Activated T-cell treated with anti-CD3 and anti-CD28 coated beads for 48 hours (primary cell): ENCODE data around the gene HNRNPK.
"Not testable (repeated sequence)": the region's sequence is repeated elsewhere in the genome, so short reads cannot be mapped to it uniquely, and the experiment has no call there.

Experiments used
- DNase-seq: peaks from one replicate; pipeline ENCODE4 v3.0.0-alpha.2; 2020; ENCODE audit warnings: low read depth

Gene HNRNPK

GRCh38 chr9:83976372-83976771, 3.6 kb downstream of the HNRNPK start:
- DNase-seq: no peak

GRCh38 chr9:83975300-83975699, 4.7 kb downstream of the HNRNPK start:
- DNase-seq: no peak

GRCh38 chr9:83972286-83972685, 7.7 kb downstream of the HNRNPK start:
- DNase-seq: no peak

- no peak for DNase-seq
Observed at GRCh38 chr9:83971485-83971884, 8.5 kb downstream of the HNRNPK start.

GRCh38 chr9:83969602-83970001, 10.4 kb downstream of the HNRNPK start:
- DNase-seq: no peak

GRCh38 chr9:83967073-83967472, 12.9 kb downstream of the HNRNPK start:
- DNase-seq: no peak

- no peak for DNase-seq
Observed at GRCh38 chr9:83966209-83966582, 13.8 kb downstream of the HNRNPK start.

GRCh38 chr9:83965350-83966208, 14.4 kb downstream of the HNRNPK start:
- DNase-seq: no peak

GRCh38 chr9:83964973-83965349, 15.1 kb downstream of the HNRNPK start:
- DNase-seq: no peak

- no peak for DNase-seq
Observed at GRCh38 chr9:83962165-83962564, 17.9 kb downstream of the HNRNPK start.

- no peak for DNase-seq
Observed at GRCh38 chr9:83960991-83961390, 19.0 kb downstream of the HNRNPK start.

- no peak for DNase-seq
Observed at GRCh38 chr9:83959061-83959460, 21.0 kb downstream of the HNRNPK start.

GRCh38 chr9:83957248-83957513, 22.8 kb downstream of the HNRNPK start:
- DNase-seq: no peak

- peak; percentile 62 for DNase-seq
Observed at GRCh38 chr9:83956436-83957247, 23.4 kb downstream of the HNRNPK start.

- no peak for DNase-seq
Observed at GRCh38 chr9:83956086-83956435, 24.0 kb downstream of the HNRNPK start.

- not testable (repeated sequence) for DNase-seq
Observed at GRCh38 chr9:83948096-83948495, 31.9 kb downstream of the HNRNPK start.

- no peak for DNase-seq
Observed at GRCh38 chr9:83940590-83941303, 39.3 kb downstream of the HNRNPK start.

- no peak for DNase-seq
Observed at GRCh38 chr9:83937861-83938455, 42.1 kb downstream of the HNRNPK start.

- no peak for DNase-seq
Observed at GRCh38 chr9:83936523-83936922, 43.5 kb downstream of the HNRNPK start.

GRCh38 chr9:83935276-83935935, 44.6 kb downstream of the HNRNPK start:
- DNase-seq: no peak

GRCh38 chr9:83934569-83935275, 45.3 kb downstream of the HNRNPK start:
- DNase-seq: no peak
